GM12878 (cell line): ENCODE measurements around the gene SIN3A. TPM values are rescaled to one million over a fixed set of nuclear protein-coding genes. Genes with fewer than 3 reads are reported as not detected.

ENCODE experiments used
- ATAC-seq: fragments of 200-7000 bp; cut with Tn5 transposase; 3 replicates; pipeline ENCODE4 v1.9.1; 2020; ENCODE audit warnings: mild to moderate bottlenecking, moderate library complexity
- BruUV-seq: library from RNA; stranded (reverse); fragments of 400-500 nt; replicated peaks from 2 replicates; lab custom pipeline; 2021; lab: Mats Ljungman, UMichigan
- CTCF ChIA-PET: fragments of 300-600 bp; sonication (Branson Sonifier 250); formaldehyde crosslinking; extraction: SDS; loops from one replicate; lab custom pipeline; 2021; ENCODE audit warnings: inconsistent platforms; lab: Yijun Ruan, JAX
- POLR2A ChIA-PET: fragments of 350-600 bp; formaldehyde crosslinking; extraction: SDS; loops from one replicate; lab custom pipeline; 2021; ENCODE audit warnings: inconsistent platforms; lab: Charles Lee
- RAD21 ChIA-PET: fragments of 300-600 bp; sonication (Branson Sonifier 250); formaldehyde crosslinking; loops from one replicate; lab custom pipeline; 2023; ENCODE audit warnings: antibody characterized with exemption; ENCODE audit not compliant: unreplicated experiment; lab: Charles Lee
- SMC1A ChIA-PET: fragments of 300-600 bp; sonication (Branson Sonifier 250); formaldehyde crosslinking; loops from one replicate; lab custom pipeline; 2023; ENCODE audit not compliant: unreplicated experiment, uncharacterized antibody; lab: Charles Lee
- DNase-seq: peaks from one replicate; pipeline ENCODE4 v3.0.0-alpha.2; 2011; ENCODE audit warnings: low read depth, low spot score
- FAIRE-seq: peaks from 3 replicates; lab custom pipeline; 2011; peaks lifted over from hg19 to GRCh38; lab: Jason Lieb, UNC
- H2AFZ ChIP-seq: 2 replicates; pipeline ENCODE4 v1.6.0; 2011; ENCODE audit warnings: low read depth, low read length, control low read depth; ENCODE audit not compliant: control insufficient read depth
- H3K27ac ChIP-seq: 2 replicates; pipeline ENCODE4 v1.5.1; 2011; ENCODE audit warnings: control low read depth; ENCODE audit not compliant: control insufficient read depth, insufficient read depth
- H3K27me3 ChIP-seq, 2 experiments: replicated peaks in 1 of 2; 2 replicates each; pipeline versions ENCODE4 v1.6.0 to v1.6.1; 2011; ENCODE audit warnings: low read length in 1 of 2; ENCODE audit not compliant: control insufficient read depth in 2 of 2, insufficient read depth in 2 of 2
- H3K36me3 ChIP-seq, 2 experiments: 2 replicates each; pipeline ENCODE4 v1.5.1; 2011; ENCODE audit warnings: low read length in 1 of 2; ENCODE audit not compliant: control insufficient read depth in 2 of 2, insufficient read depth in 2 of 2
- H3K4me1 ChIP-seq: 2 replicates; pipeline ENCODE4 v1.6.1; 2011; ENCODE audit warnings: mild to moderate bottlenecking, low read length, moderate library complexity, mixed read lengths; ENCODE audit not compliant: control insufficient read depth, insufficient read depth
- H3K4me2 ChIP-seq: 2 replicates; pipeline ENCODE4 v1.6.0; 2011; ENCODE audit warnings: control low read depth; ENCODE audit not compliant: control insufficient read depth, insufficient read depth
- H3K4me3 ChIP-seq: fragments of 200-600 bp; sonication (generic); 2 replicates; pipeline ENCODE4 v1.5.1; 2016
- H3K79me2 ChIP-seq: 2 replicates; pipeline ENCODE4 v1.6.0; 2011; ENCODE audit warnings: low read length; ENCODE audit not compliant: control insufficient read depth, insufficient read depth
- H3K9ac ChIP-seq: 2 replicates; pipeline ENCODE4 v1.8.0; 2011; ENCODE audit warnings: low read length, control low read depth, mixed read lengths; ENCODE audit not compliant: control insufficient read depth, insufficient read depth
- H3K9me3 ChIP-seq: replicated peaks from 3 replicates; pipeline ENCODE4 v1.5.1; 2011; ENCODE audit warnings: mild to moderate bottlenecking, low read length; ENCODE audit not compliant: control insufficient read depth, insufficient read depth
- H4K20me1 ChIP-seq: 2 replicates; pipeline ENCODE4 v1.6.0; 2011; ENCODE audit not compliant: control insufficient read depth, insufficient read depth
- ASH2L ChIP-seq: fragments of 300-600, 200-600 bp; sonication (generic); IDR thresholded peaks from 2 replicates; pipeline ENCODE4 v1.6.1; 2017; ENCODE audit warnings: low read depth, mild to moderate bottlenecking, borderline replicate concordance
- ATF7 ChIP-seq: fragments of 450-650 bp; IDR thresholded peaks from 2 replicates; pipeline ENCODE4 v1.6.1; 2016; ENCODE audit warnings: low read depth, mild to moderate bottlenecking
- BRCA1 ChIP-seq: IDR thresholded peaks from 2 replicates; pipeline ENCODE4 v1.6.1; 2011; ENCODE audit warnings: low read depth, low read length, improper control_type of control experiment
- E2F8 ChIP-seq: fragments of 450-650 bp; IDR thresholded peaks from 2 replicates; pipeline ENCODE4 v1.6.1; 2018; ENCODE audit warnings: mild to moderate bottlenecking, low read depth, moderate library complexity; ENCODE audit not compliant: partially characterized antibody
- FOXM1 ChIP-seq: IDR thresholded peaks from 2 replicates; pipeline ENCODE4 v1.6.1; 2012; ENCODE audit warnings: low read depth, mild to moderate bottlenecking, inconsistent platforms, low read length, moderate library complexity
- IKZF2 ChIP-seq, 2 experiments: fragments of 450-650 bp; IDR thresholded peaks; 2 replicates each; pipeline ENCODE4 v1.6.1; 2017; ENCODE audit warnings: mild to moderate bottlenecking in 2 of 2, moderate library complexity in 2 of 2
- MTA2 ChIP-seq: fragments of 450-650 bp; IDR thresholded peaks from 2 replicates; pipeline ENCODE4 v1.6.1; 2016; ENCODE audit warnings: low read depth, mild to moderate bottlenecking, moderate library complexity
- MXI1 ChIP-seq: fragments of 150-350 bp; IDR thresholded peaks from 2 replicates; pipeline ENCODE4 v1.6.1; 2011; ENCODE audit warnings: low read depth, mild to moderate bottlenecking, inconsistent platforms, low read length, improper control_type of control experiment
- NBN ChIP-seq: fragments of 450-650 bp; IDR thresholded peaks from 2 replicates; pipeline ENCODE4 v1.6.1; 2016
- NRF1 ChIP-seq: conservative IDR thresholded peaks from 2 replicates; pipeline ENCODE4 v1.6.1; 2011; ENCODE audit warnings: mild to moderate bottlenecking, low read depth, low read length, improper control_type of control experiment
- POLR2AphosphoS5 ChIP-seq: IDR thresholded peaks from 2 replicates; pipeline ENCODE4 v1.6.1; 2011; ENCODE audit warnings: mild to moderate bottlenecking, low read length, inconsistent platforms
- POU2F2 ChIP-seq: IDR thresholded peaks from 3 replicates; pipeline ENCODE4 v1.6.1; 2011; ENCODE audit warnings: low read depth, mild to moderate bottlenecking, low read length, borderline replicate concordance
- SIN3A ChIP-seq: IDR thresholded peaks from 2 replicates; pipeline ENCODE4 v1.6.1; 2012; ENCODE audit warnings: low read depth, low read length, improper control_type of control experiment
- SMAD5 ChIP-seq: IDR thresholded peaks from 2 replicates; pipeline ENCODE4 v1.6.1; 2016; ENCODE audit warnings: antibody characterized with exemption, low read depth
- STAT1 ChIP-seq: fragments of 450-650 bp; conservative IDR thresholded peaks from 2 replicates; pipeline ENCODE4 v1.6.1; 2014; ENCODE audit warnings: antibody characterized with exemption, mild to moderate bottlenecking
- SUPT20H ChIP-seq: IDR thresholded peaks from 2 replicates; pipeline ENCODE4 v1.6.1; 2011; ENCODE audit warnings: low read depth, mild to moderate bottlenecking, low read length, moderate library complexity, borderline replicate concordance; ENCODE audit not compliant: control insufficient read depth
- WGBS: methylation state at CpG from one replicate; pipeline ENCODE4 v1.1.6; 2016; ENCODE audit warnings: low lambda C conversion rate; ENCODE audit not compliant: insufficient replicate concordance, insufficient coverage; ENCODE audit errors: missing lambda C conversion rate; 5-methylcytosine and 5-hydroxymethylcytosine counted together
- in situ Hi-C: fragments of 300-500 bp; cut with MboI; formaldehyde crosslinking; loops from 9 replicates; pipeline ENCODE4 v1.14.3; 2018; ENCODE audit warnings: mixed read lengths
- intact Hi-C: fragments of 100-400 bp; cut with micrococcal nuclease; formaldehyde crosslinking; loops from one replicate; pipeline ENCODE4 v1.14.2; 2022; ENCODE audit not compliant: unreplicated experiment
- polyA plus RNA-seq, 11 experiments: library from polyadenylated mRNA; depleted of rRNA in 4 of 11; unstranded in 6 of 11; stranded (reverse) in 5 of 11; fragments of >200 nt; fragmentation: Nextera tagmentation in 4 of 11; fragmentation: Illumina TruSeq in 1 of 11; extraction: Ambion mirVana in 4 of 11; extraction: Trizol in 1 of 11; gene quantifications; 1 replicate in 1 of 11; 2 replicates in 10 of 11; pipeline versions ENCODE4 v1.2.1 to v1.2.3, GENCODE V29; 2011 to 2016; ENCODE audit warnings: inconsistent platforms in 2 of 11, missing spikeins in 2 of 11, low read depth in 1 of 11
- total RNA-seq, 4 experiments: library from RNA; depleted of rRNA in 3 of 4; stranded (reverse); fragments of >200 nt in 3 of 4; fragmentation: Illumina TruSeq in 1 of 4; extraction: Trizol in 1 of 4; gene quantifications; 2 replicates each; pipeline versions ENCODE4 v1.2.1 to v1.2.3, GENCODE V29; 2013 to 2021
- TF ChIP-seq, protein P1 (sequence below): fragments of 450-650 bp; IDR thresholded peaks from 2 replicates; pipeline ENCODE4 v1.6.1; 2017; ENCODE audit warnings: borderline replicate concordance

The SIN3A gene
- total and polyA plus RNA-seq, 10 of the 15 experiments (the other 5 are each of a cell fraction or from before 2014, with no cell fraction given), result 6.4 to 62.2 (median 29.2) TPM

- TF ChIP-seq MXI1, result 0 out of 2 replicates have a peak, but pooled peaks have one; percentile 46
- no peak; the same call in 1 of the 2 replicates for TF ChIP-seq NBN
- no peak for TF ChIP-seq SUPT20H
- no peak for TF ChIP-seq NRF1
These were observed 1.6 kb upstream of the SIN3A start (continued) for GRCh38 chr15:75452865-75453702.

DNA sequence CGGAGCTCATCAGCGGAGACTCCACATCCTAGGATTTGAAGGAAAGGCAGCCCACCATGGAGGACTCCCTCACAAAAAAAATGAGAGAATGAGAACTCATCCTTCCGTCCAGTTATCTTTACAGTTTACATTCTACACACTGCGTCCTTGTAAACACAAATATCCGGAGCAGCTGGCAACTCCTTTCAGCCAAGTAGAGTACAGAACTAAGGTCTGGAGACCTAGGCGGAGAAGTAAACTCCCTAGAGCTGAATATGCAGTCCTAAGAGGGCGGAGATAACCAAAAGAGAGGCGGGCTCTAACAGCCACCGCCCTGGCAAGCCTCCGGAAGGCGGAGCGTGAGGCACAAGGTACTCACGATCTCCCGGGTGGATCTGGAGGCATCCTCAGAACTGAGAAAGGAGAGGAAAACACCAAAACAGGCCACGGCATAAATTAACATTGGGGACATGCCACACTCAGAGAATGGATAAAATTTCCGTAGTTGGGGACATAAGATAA, 924 bp upstream of the SIN3A start:
- in situ Hi-C loops, result no loop called here
- RAD21 ChIA-PET, result interaction anchor here (0.6 to 7.3 kb wide), 18 partner anchors 8 to 665 kb away, joined by 3 to 113 read pairs (median 4); partner anchors contain the start of genes IMP3, MAN2C1, PPCDC and PTPN9
- peaks cover 14% of the 10 kb centered on the region for H3K4me1 ChIP-seq
- H4K20me1 ChIP-seq, result no peaks in the 10 kb centered on the region; the same call in 1 of the 2 replicates
- BruUV-seq, result no TSS peak
- no peaks in the 10 kb centered on the region for H3K27me3 ChIP-seq
- SMC1A ChIA-PET, result interaction anchor here (0.7 to 3.8 kb wide), 11 partner anchors 31 to 224 kb away, joined by 3 to 27 read pairs (median 4); partner anchors contain the start of genes IMP3, MAN2C1 and SNUPN
- ATAC-seq, result peak; percentile 37
- peak overlapping the region; percentile 37 for H2AFZ ChIP-seq
- POLR2A ChIA-PET, result interaction anchor here (0.6 to 7.2 kb wide), 13 partner anchors 8 to 591 kb away, joined by 3 to 110 read pairs (median 4); partner anchors contain the start of genes C15orf39, IMP3, MAN2C1 and PTPN9
- peak overlapping the region; percentile 96 for H3K9ac ChIP-seq
- no peak for FAIRE-seq
- H3K36me3 ChIP-seq, result peaks cover 0 to 6% of the 10 kb centered on the region in 2 experiments; a peak in 1 of 4 replicates
- CTCF ChIA-PET, result interaction anchor here (0.7 to 6.1 kb wide), 14 partner anchors 21 to 502 kb away, joined by 3 to 63 read pairs (median 4); partner anchors contain the start of genes IMP3, MAN2C1, PTPN9 and SNUPN
- H3K9me3 ChIP-seq, result no peaks in the 10 kb centered on the region
- intact Hi-C loops, result loop anchor here (5.0 kb wide), 2 partner anchors 285 to 430 kb away; partner anchors contain the start of gene PPCDC
- H3K4me3 ChIP-seq, result peak overlapping the region; percentile 74
- H3K27ac ChIP-seq, result peak overlapping the region; percentile 96
- DNase-seq, result peak; percentile 57
- under 1% methylated on average over 16 of the region's 16 CpGs for WGBS
- H3K79me2 ChIP-seq, result peaks cover 50% of the 10 kb centered on the region
- peak overlapping the region; percentile 80 for H3K4me2 ChIP-seq
- no peak for TF ChIP-seq MXI1
- TF ChIP-seq MTA2, result no peak
- TF ChIP-seq POLR2AphosphoS5, result peak; percentile 92
- no peak for TF ChIP-seq E2F8
- TF ChIP-seq STAT1, result 0 out of 2 replicates have a peak, but pooled peaks have one; percentile 14
- 0 out of 2 replicates have a peak, but pooled peaks have one; percentile 50 for TF ChIP-seq SIN3A
- TF ChIP-seq BRCA1, result no peak
- TF ChIP-seq SMAD5, result peak; percentile 82
- 0 out of 2 replicates have a peak, but pooled peaks have one; percentile 21 for TF ChIP-seq ATF7
- TF ChIP-seq ASH2L, result no peak
- no peak for TF ChIP-seq FOXM1
- TF ChIP-seq, protein P1, sequence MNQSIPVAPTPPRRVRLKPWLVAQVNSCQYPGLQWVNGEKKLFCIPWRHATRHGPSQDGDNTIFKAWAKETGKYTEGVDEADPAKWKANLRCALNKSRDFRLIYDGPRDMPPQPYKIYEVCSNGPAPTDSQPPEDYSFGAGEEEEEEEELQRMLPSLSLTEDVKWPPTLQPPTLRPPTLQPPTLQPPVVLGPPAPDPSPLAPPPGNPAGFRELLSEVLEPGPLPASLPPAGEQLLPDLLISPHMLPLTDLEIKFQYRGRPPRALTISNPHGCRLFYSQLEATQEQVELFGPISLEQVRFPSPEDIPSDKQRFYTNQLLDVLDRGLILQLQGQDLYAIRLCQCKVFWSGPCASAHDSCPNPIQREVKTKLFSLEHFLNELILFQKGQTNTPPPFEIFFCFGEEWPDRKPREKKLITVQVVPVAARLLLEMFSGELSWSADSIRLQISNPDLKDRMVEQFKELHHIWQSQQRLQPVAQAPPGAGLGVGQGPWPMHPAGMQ, result no peak
- TF ChIP-seq POU2F2, result peak; percentile 72; the same call in 2 of the 3 replicates
- no peak for TF ChIP-seq IKZF2 (IDR thresholded peaks at IDR 0.05)
